ENCODE measurements around the gene SLC36A1. TPM values are rescaled to one million over a fixed set of nuclear protein-coding genes. Genes with fewer than 3 reads are reported as not detected.

SLC36A1 gene
- total RNA-seq, 2 experiments from 2014 or later: 3.5 to 3.7 TPM

DNA sequence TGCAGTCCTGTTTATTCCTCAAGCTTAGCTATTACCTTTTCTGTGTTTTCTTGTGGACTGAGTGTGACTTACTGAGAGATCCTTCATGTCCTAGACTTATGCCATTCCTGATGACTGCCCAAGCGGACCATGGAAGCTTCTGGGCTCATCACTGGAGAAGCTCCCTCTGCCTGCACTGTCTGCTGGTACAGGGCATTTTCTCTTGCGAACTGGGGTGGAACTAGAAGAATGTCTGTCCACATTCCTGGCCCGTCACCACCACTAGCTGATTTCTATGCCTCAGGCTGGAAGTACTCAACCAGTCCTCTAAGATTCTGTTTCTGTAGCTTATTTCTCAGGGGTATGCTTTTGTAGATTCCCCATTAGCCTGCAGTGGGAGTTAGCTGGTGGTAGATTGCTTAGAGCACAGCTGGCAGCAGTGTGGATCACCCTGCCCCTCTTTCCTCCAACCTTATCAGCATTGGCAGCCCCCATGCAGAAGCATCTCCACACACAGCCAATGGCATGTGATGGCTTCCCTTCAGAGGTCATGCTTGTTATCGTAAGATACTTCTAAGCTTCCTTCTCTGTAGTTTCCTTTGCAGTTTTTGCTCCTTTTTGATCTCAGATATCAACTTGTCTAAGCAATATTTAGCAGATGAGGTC is 12.4 kb downstream of the SLC36A1 start:
- no peaks in the 10 kb centered on the region for H3K9me3 Mint-ChIP-seq
- intact Hi-C loops (cut with micrococcal nuclease): no loop called here
- H3K36me3 Mint-ChIP-seq (ENCODE audit: low read depth): no peaks in the 10 kb centered on the region
- no peaks in the 10 kb centered on the region for H3K4me1 Mint-ChIP-seq (ENCODE audit: low read depth)
- ChIA-PET CTCF (interaction anchor here (1.5 to 4.8 kb wide), 4 partner anchors 10 to 193 kb away, joined by 3 to 29 read pairs (median 10); partner anchors contain the start of gene SLC36A1), POLR2A (interaction anchor here (1.2 kb wide), 1 partner anchor 30 kb away, joined by 3 read pairs; no protein-coding TSS in a partner anchor)
- H3K27me3 Mint-ChIP-seq: no peaks in the 10 kb centered on the region
- no peak overlapping the region for H3K27ac Mint-ChIP-seq
- DNase-seq: no peak
- ATAC-seq: no peak
- H3K4me3 Mint-ChIP-seq: no peak overlapping the region
- TF ChIP-seq, protein P1, sequence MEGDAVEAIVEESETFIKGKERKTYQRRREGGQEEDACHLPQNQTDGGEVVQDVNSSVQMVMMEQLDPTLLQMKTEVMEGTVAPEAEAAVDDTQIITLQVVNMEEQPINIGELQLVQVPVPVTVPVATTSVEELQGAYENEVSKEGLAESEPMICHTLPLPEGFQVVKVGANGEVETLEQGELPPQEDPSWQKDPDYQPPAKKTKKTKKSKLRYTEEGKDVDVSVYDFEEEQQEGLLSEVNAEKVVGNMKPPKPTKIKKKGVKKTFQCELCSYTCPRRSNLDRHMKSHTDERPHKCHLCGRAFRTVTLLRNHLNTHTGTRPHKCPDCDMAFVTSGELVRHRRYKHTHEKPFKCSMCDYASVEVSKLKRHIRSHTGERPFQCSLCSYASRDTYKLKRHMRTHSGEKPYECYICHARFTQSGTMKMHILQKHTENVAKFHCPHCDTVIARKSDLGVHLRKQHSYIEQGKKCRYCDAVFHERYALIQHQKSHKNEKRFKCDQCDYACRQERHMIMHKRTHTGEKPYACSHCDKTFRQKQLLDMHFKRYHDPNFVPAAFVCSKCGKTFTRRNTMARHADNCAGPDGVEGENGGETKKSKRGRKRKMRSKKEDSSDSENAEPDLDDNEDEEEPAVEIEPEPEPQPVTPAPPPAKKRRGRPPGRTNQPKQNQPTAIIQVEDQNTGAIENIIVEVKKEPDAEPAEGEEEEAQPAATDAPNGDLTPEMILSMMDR (IDR thresholded peaks at IDR 0.05): no peak

DNA sequence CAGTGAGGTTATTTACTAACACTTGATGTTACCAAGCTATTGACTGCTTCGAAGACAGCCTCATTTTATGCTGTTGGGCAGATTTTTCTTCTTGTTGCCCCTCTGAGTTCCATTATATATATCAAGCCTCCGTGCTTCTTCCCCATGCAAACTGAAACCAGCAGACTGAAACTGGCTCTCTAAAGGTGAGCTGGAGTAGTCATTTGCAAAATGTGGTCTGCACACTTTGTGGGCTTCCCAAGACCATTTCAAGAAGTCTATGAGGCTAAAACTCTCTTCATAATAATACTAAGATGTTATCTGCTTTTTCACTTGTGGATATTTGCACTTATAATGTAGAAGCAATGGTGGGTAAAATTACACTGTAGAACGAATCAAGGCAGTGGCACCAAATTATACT is 13.9 kb downstream of the SLC36A1 start:
- H3K9me3 Mint-ChIP-seq: no peaks in the 10 kb centered on the region
- ChIA-PET CTCF (interaction anchor here (4.8 kb wide), 1 partner anchor 15 kb away, joined by 29 read pairs; the partner anchor contains the start of gene SLC36A1), POLR2A (no interaction called here)
- H3K4me1 Mint-ChIP-seq (ENCODE audit: low read depth): no peaks in the 10 kb centered on the region
- no peak overlapping the region for H3K27ac Mint-ChIP-seq
- H3K27me3 Mint-ChIP-seq: no peaks in the 10 kb centered on the region
- TF ChIP-seq, protein P1 (IDR thresholded peaks at IDR 0.05): no peak
- no peak overlapping the region for H3K4me3 Mint-ChIP-seq
- intact Hi-C loops (cut with micrococcal nuclease): no loop called here
- H3K36me3 Mint-ChIP-seq (ENCODE audit: low read depth): peaks cover 2% of the 10 kb centered on the region
- ATAC-seq (no peak), DNase-seq (no peak)

DNA sequence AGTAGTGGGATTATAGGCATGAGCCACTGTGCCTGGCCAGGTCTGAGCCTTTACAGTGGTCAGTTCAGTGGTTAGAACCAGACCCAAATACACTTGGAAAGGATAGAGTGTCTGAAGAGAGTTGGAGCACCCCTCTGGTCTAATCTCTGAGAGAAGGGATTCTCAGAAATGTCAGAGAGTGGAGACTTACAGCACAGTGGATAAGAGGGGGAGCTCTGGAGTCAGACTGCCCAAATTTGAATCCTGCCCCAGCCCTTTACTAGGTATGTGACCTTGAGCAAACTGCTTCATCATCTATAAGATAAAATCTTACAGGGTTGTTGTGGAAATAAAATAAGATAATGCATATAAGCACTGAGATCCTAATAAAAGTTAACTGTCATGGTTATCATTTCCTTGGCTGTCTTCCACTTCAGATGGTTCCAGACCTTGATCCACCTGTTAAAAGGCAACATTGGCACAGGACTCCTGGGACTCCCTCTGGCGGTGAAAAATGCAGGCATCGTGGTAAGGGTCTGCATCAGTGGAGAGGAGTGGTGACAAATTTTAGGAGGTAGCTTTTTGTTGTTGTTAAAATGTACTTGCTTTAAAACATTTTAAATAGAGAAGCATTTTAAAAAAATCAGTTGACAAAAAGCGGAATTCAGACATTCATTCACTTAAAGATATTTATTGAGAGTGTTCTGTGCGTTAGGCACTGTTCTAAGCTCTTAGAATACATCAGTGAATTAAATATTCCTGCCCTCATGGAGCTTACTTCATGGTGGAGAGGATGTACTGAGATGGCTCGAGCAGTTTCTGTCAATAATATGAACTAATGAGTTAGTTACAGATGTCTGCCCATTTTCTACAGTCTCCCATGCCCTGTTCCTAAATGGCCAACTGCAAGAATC is 16.0 kb downstream of the SLC36A1 start:
- Mint-ChIP-seq H3K4me3 (no peak overlapping the region), H3K9me3 (no peaks in the 10 kb centered on the region), H3K36me3 (ENCODE audit: low read depth) (peaks cover 9% of the 10 kb centered on the region), H3K27ac (no peak overlapping the region), H3K27me3 (no peaks in the 10 kb centered on the region), H3K4me1 (ENCODE audit: low read depth) (no peaks in the 10 kb centered on the region)
- ChIA-PET CTCF (interaction anchor here (0.8 to 1.7 kb wide), 6 partner anchors 15 to 189 kb away, joined by 3 to 6 read pairs (median 4); partner anchors contain the start of gene SLC36A1), POLR2A (no interaction called here)
- DNase-seq (peak; percentile 10), ATAC-seq (no peak)
- TF ChIP-seq, protein P1 (IDR thresholded peaks at IDR 0.05): no peak
- intact Hi-C loops (cut with micrococcal nuclease): no loop called here

DNA sequence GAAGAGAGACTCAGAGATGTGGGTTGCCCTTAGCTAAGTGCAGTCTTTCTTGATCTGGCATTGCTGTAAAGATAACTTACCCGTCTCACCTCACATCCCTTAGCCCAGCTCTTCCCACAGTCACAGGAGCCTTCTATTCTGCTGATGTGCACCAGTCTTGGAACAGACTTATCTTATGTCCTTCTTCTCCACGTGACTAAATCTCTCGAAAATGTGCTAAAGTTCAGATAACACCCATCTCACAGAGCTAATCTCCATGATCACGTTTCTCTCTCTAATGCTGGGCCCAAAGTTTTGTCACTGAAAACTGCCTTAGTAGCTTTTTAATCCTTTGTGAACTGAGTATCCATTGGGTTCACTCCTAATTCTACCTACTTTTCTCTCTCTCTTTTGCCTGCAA is 16.7 kb downstream of the SLC36A1 start:
- Mint-ChIP-seq H3K27me3 (no peaks in the 10 kb centered on the region), H3K36me3 (ENCODE audit: low read depth) (peaks cover 9% of the 10 kb centered on the region), H3K9me3 (no peaks in the 10 kb centered on the region), H3K4me3 (no peak overlapping the region), H3K27ac (no peak overlapping the region), H3K4me1 (ENCODE audit: low read depth) (no peaks in the 10 kb centered on the region)
- DNase-seq (no peak), ATAC-seq (no peak)
- TF ChIP-seq, protein P1 (IDR thresholded peaks at IDR 0.05): no peak
- ChIA-PET CTCF (interaction anchor here (0.8 to 1.7 kb wide), 6 partner anchors 16 to 188 kb away, joined by 3 to 6 read pairs (median 4); partner anchors contain the start of gene SLC36A1), POLR2A (no interaction called here)
- intact Hi-C loops (cut with micrococcal nuclease): no loop called here

DNA sequence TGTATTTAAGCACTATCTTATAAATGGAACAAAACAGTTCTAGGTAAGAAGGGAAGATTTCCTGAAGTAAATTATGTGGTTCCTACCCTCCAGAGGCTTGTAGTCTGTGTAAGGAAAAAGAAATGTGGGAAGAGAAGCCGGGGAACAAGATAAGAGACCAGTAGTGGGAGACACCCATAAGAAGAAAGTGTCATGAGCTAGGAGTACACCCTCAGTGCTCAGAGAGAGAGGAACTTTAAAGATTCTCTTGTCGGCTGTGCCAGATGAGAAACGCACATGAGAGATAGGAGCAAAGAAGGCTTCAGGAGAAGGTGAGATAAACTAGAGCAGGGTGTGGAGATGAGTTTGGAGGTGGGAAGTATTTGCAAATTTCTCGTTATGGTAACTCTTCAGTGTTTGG is 18.1 kb downstream of the SLC36A1 start:
- no peaks in the 10 kb centered on the region for H3K4me1 Mint-ChIP-seq (ENCODE audit: low read depth)
- H3K27ac Mint-ChIP-seq: no peak overlapping the region
- peaks cover 9% of the 10 kb centered on the region for H3K36me3 Mint-ChIP-seq (ENCODE audit: low read depth)
- DNase-seq: no peak
- H3K4me3 Mint-ChIP-seq: no peak overlapping the region
- H3K27me3 Mint-ChIP-seq: no peaks in the 10 kb centered on the region
- no peaks in the 10 kb centered on the region for H3K9me3 Mint-ChIP-seq
- intact Hi-C loops (cut with micrococcal nuclease): no loop called here
- POLR2A ChIA-PET: no interaction called here
- CTCF ChIA-PET: no interaction called here
- TF ChIP-seq, protein P1 (IDR thresholded peaks at IDR 0.05): no peak
- no peak for ATAC-seq
